Neural cell (in vitro differentiated cells): ENCODE results near the gene FBXO8. TPM values are rescaled to one million over a fixed set of nuclear protein-coding genes. Genes with fewer than 3 reads are reported as not detected.

Experiments
- H2AFZ ChIP-seq: fragments of 200-600, 300-800 bp; sonication (generic), shearing (Covaris generic); 2 replicates; pipeline ENCODE4 v1.6.0; 2014; ENCODE audit warnings: low read depth, mild to moderate bottlenecking, antibody characterized with exemption, low read length, moderate library complexity
- H3F3A ChIP-seq: fragments of 200-600 bp; shearing (Covaris generic); 2 replicates; pipeline ENCODE4 v1.6.1; 2016; ENCODE audit warnings: mild to moderate bottlenecking, moderate library complexity, mixed read lengths, antibody characterized with exemption, low read length; ENCODE audit not compliant: insufficient read depth, poor library complexity, severe bottlenecking
- H3K27ac ChIP-seq: fragments of 200-600, 300-800 bp; sonication (generic), shearing (Covaris generic); 2 replicates; pipeline ENCODE4 v1.5.1; 2014; ENCODE audit warnings: mild to moderate bottlenecking, low read length, moderate library complexity
- H3K27me3 ChIP-seq: fragments of 300-800, 200-600 bp; sonication (generic), shearing (Covaris generic); 2 replicates; pipeline ENCODE4 v1.6.0; 2014; ENCODE audit warnings: mild to moderate bottlenecking, low read depth, low read length, moderate library complexity; ENCODE audit not compliant: insufficient read depth
- H3K36me3 ChIP-seq: fragments of 300-800, 200-600 bp; sonication (generic), shearing (Covaris generic); 2 replicates; pipeline ENCODE4 v1.5.1; 2014; ENCODE audit warnings: mild to moderate bottlenecking, antibody characterized with exemption, low read length, moderate library complexity; ENCODE audit not compliant: insufficient read depth
- H3K4me2 ChIP-seq: fragments of 300-800, 200-600 bp; sonication (generic), shearing (Covaris generic); 2 replicates; pipeline ENCODE4 v1.6.0; 2014; ENCODE audit warnings: mild to moderate bottlenecking, low read length
- H3K4me3 ChIP-seq: fragments of 300-800, 200-600 bp; sonication (generic), shearing (Covaris generic); 2 replicates; pipeline ENCODE4 v1.5.1; 2014; ENCODE audit warnings: mild to moderate bottlenecking, low read length, moderate library complexity
- H3K79me2 ChIP-seq: fragments of 200-600 bp; shearing (Covaris generic); replicated peaks from 2 replicates; pipeline ENCODE4 v1.6.0; 2014; ENCODE audit warnings: mild to moderate bottlenecking, low read length, moderate library complexity; ENCODE audit not compliant: insufficient read depth
- H3K9ac ChIP-seq: fragments of 300-800, 200-600 bp; sonication (generic), shearing (Covaris generic); 2 replicates; pipeline ENCODE4 v1.6.1; 2016; ENCODE audit warnings: mild to moderate bottlenecking, low read length, mixed read lengths
- H3K9me2 ChIP-seq: fragments of 200-600 bp; shearing (Covaris generic); 2 replicates; pipeline ENCODE4 v1.6.1; 2016; ENCODE audit warnings: mild to moderate bottlenecking, low read length, mixed read lengths; ENCODE audit not compliant: insufficient read depth
- H3K9me3 ChIP-seq: fragments of 200-600, 300-800 bp; sonication (generic), shearing (Covaris generic); 2 replicates; pipeline ENCODE4 v1.6.1; 2016; ENCODE audit warnings: mild to moderate bottlenecking, mixed run types, low read length, moderate library complexity, mixed read lengths
- H4K20me1 ChIP-seq: fragments of 200-600 bp; shearing (Covaris generic); 2 replicates; pipeline ENCODE4 v1.6.1; 2016; ENCODE audit warnings: mild to moderate bottlenecking, mixed run types; ENCODE audit not compliant: insufficient read depth
- EP300 ChIP-seq: fragments of 450-650 bp; conservative IDR thresholded peaks from 2 replicates; pipeline ENCODE4 v1.6.1; 2014; ENCODE audit warnings: antibody characterized with exemption, mild to moderate bottlenecking, moderate library complexity; ENCODE audit not compliant: poor library complexity, severe bottlenecking
- EZH2 ChIP-seq: fragments of 200-600, 300-800 bp; shearing (Covaris generic), sonication (generic); IDR thresholded peaks from 2 replicates; pipeline ENCODE4 v1.6.1; 2014; ENCODE audit warnings: antibody characterized with exemption, low read length, borderline replicate concordance, mild to moderate bottlenecking; ENCODE audit not compliant: insufficient read depth, poor library complexity, severe bottlenecking
- MXI1 ChIP-seq: fragments of 450-650 bp; conservative IDR thresholded peaks from 2 replicates; pipeline ENCODE4 v1.6.1; 2014; ENCODE audit warnings: antibody characterized with exemption, mild to moderate bottlenecking; ENCODE audit not compliant: poor library complexity, severe bottlenecking
- POLR2AphosphoS5 ChIP-seq: IDR thresholded peaks from 2 replicates; pipeline ENCODE4 v1.6.1; 2012
- RAD21 ChIP-seq: fragments of 450-650 bp; conservative IDR thresholded peaks from 2 replicates; pipeline ENCODE4 v1.6.1; 2014; ENCODE audit warnings: antibody characterized with exemption, mild to moderate bottlenecking, moderate library complexity
- SMC3 ChIP-seq: fragments of 450-650 bp; conservative IDR thresholded peaks from 2 replicates; pipeline ENCODE4 v1.6.1; 2014; ENCODE audit warnings: antibody characterized with exemption, mild to moderate bottlenecking, moderate library complexity; ENCODE audit not compliant: poor library complexity
- TAF1 ChIP-seq: IDR thresholded peaks from 2 replicates; pipeline ENCODE4 v1.6.1; 2012; ENCODE audit warnings: low read depth
- polyA plus RNA-seq: library from polyadenylated mRNA; depleted of rRNA; stranded (reverse); fragments of >200 nt; gene quantifications from 2 replicates; pipeline ENCODE4 v1.2.3, GENCODE V29; 2014
- TF ChIP-seq, protein P1 (sequence below): IDR thresholded peaks from 2 replicates; pipeline ENCODE4 v1.6.1; 2012; ENCODE audit warnings: borderline replicate concordance
- TF ChIP-seq, protein P2 (sequence below): fragments of 450-650 bp; IDR thresholded peaks from 2 replicates; pipeline ENCODE4 v1.5.1; 2014; ENCODE audit warnings: antibody characterized with exemption, mild to moderate bottlenecking, moderate library complexity; ENCODE audit not compliant: poor library complexity, severe bottlenecking

The FBXO8 gene
- polyA plus RNA-seq, 1 donor from 2014 or later = 29.3 TPM

DNA sequence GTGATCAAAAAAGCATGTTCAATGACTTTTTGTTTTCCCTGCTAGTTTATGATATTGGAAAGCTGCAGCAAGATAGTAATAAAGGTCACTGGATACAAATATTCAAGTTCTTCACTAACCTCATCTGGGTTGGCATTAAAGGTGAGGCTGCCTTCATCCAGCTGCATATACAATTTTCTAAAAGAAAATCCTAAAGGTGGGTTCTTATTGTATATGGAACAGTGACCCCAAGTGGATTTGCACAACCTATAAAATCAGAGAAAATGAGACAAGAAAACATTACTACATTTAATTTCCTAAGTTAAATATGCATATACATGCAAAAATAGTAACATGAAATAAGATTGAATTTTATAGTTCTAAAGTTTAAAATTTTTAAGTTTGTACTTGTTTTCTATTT, 23.9 kb downstream of the FBXO8 start:
- H3K9ac ChIP-seq = no peak overlapping the region
- H3K36me3 ChIP-seq = no peaks in the 10 kb centered on the region
- no peaks in the 10 kb centered on the region for H3K9me3 ChIP-seq
- no peaks in the 10 kb centered on the region for H4K20me1 ChIP-seq
- TF ChIP-seq EZH2 (no peak), EP300 (no peak), TAF1 (no peak), SMC3 (no peak), MXI1 (no peak), POLR2AphosphoS5 (no peak), RAD21 (no peak)
- TF ChIP-seq, protein P1, sequence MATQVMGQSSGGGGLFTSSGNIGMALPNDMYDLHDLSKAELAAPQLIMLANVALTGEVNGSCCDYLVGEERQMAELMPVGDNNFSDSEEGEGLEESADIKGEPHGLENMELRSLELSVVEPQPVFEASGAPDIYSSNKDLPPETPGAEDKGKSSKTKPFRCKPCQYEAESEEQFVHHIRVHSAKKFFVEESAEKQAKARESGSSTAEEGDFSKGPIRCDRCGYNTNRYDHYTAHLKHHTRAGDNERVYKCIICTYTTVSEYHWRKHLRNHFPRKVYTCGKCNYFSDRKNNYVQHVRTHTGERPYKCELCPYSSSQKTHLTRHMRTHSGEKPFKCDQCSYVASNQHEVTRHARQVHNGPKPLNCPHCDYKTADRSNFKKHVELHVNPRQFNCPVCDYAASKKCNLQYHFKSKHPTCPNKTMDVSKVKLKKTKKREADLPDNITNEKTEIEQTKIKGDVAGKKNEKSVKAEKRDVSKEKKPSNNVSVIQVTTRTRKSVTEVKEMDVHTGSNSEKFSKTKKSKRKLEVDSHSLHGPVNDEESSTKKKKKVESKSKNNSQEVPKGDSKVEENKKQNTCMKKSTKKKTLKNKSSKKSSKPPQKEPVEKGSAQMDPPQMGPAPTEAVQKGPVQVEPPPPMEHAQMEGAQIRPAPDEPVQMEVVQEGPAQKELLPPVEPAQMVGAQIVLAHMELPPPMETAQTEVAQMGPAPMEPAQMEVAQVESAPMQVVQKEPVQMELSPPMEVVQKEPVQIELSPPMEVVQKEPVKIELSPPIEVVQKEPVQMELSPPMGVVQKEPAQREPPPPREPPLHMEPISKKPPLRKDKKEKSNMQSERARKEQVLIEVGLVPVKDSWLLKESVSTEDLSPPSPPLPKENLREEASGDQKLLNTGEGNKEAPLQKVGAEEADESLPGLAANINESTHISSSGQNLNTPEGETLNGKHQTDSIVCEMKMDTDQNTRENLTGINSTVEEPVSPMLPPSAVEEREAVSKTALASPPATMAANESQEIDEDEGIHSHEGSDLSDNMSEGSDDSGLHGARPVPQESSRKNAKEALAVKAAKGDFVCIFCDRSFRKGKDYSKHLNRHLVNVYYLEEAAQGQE = no peak
- TF ChIP-seq, protein P2, sequence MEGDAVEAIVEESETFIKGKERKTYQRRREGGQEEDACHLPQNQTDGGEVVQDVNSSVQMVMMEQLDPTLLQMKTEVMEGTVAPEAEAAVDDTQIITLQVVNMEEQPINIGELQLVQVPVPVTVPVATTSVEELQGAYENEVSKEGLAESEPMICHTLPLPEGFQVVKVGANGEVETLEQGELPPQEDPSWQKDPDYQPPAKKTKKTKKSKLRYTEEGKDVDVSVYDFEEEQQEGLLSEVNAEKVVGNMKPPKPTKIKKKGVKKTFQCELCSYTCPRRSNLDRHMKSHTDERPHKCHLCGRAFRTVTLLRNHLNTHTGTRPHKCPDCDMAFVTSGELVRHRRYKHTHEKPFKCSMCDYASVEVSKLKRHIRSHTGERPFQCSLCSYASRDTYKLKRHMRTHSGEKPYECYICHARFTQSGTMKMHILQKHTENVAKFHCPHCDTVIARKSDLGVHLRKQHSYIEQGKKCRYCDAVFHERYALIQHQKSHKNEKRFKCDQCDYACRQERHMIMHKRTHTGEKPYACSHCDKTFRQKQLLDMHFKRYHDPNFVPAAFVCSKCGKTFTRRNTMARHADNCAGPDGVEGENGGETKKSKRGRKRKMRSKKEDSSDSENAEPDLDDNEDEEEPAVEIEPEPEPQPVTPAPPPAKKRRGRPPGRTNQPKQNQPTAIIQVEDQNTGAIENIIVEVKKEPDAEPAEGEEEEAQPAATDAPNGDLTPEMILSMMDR = no peak
- H3F3A ChIP-seq = no peaks in the 10 kb centered on the region
- H3K79me2 ChIP-seq = peaks cover 10% of the 10 kb centered on the region
- H3K4me3 ChIP-seq = no peak overlapping the region
- H2AFZ ChIP-seq = no peak overlapping the region
- no peaks in the 10 kb centered on the region for H3K27me3 ChIP-seq
- no peaks in the 10 kb centered on the region for H3K9me2 ChIP-seq
- H3K27ac ChIP-seq = no peak overlapping the region
- H3K4me2 ChIP-seq = no peak overlapping the region

DNA sequence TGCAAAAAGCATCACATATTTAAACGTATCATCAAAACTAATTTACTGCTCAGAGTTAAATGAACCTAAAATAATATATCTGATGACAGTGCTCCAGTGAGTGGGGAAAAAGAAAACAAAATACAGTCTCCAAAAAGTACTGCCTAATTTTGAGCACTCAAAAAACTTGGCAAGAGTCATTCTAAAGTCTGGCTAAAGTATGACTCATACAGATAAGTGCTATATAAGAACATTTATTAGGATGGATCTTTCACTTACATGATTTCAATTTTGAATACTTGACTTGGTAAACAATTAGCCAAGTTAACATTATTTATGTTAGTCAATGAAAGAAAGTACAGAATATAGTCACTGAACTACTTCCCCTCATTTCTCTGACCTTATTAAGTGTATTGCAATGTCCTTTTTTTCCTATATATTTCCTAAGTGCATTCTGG, 27.2 kb downstream of the FBXO8 start:
- Histone ChIP-seq H3F3A (no peaks in the 10 kb centered on the region), H3K4me3 (no peak overlapping the region), H3K9ac (no peak overlapping the region), H4K20me1 (no peaks in the 10 kb centered on the region), H3K4me2 (no peak overlapping the region), H3K27ac (no peak overlapping the region), H3K27me3 (no peaks in the 10 kb centered on the region), H2AFZ (no peak overlapping the region), H3K79me2 (no peaks in the 10 kb centered on the region), H3K9me3 (no peaks in the 10 kb centered on the region), H3K9me2 (no peaks in the 10 kb centered on the region), H3K36me3 (peaks cover 5% of the 10 kb centered on the region)
- TF ChIP-seq, protein P1 = no peak
- TF ChIP-seq EP300 (no peak), POLR2AphosphoS5 (no peak), EZH2 (no peak), TAF1 (no peak)
